Vagina (tissue), 2 donors: ENCODE data around the gene KRT38.

ENCODE experiments used
- CTCF ChIP-seq, 3 experiments: fragments of 450-650 bp in 2 of 3; fragments of 200-600 bp in 1 of 3; sonication (generic) in 1 of 3; IDR thresholded peaks; one replicate each; pipeline ENCODE4 v1.5.1; 2017 to 2019; ENCODE audit warnings: antibody characterized with exemption in 3 of 3, mild to moderate bottlenecking in 2 of 3, moderate library complexity in 2 of 3
- POLR2AphosphoS5 ChIP-seq, 2 donors: sonication (generic); formaldehyde crosslinking; IDR thresholded peaks; one replicate each; pipeline ENCODE4 v1.9.0; 2017; ENCODE audit warnings: antibody characterized with exemption in 2 of 2, mild to moderate bottlenecking in 2 of 2, low read depth in 1 of 2; ENCODE audit not compliant: insufficient read depth in 1 of 2

DNA sequence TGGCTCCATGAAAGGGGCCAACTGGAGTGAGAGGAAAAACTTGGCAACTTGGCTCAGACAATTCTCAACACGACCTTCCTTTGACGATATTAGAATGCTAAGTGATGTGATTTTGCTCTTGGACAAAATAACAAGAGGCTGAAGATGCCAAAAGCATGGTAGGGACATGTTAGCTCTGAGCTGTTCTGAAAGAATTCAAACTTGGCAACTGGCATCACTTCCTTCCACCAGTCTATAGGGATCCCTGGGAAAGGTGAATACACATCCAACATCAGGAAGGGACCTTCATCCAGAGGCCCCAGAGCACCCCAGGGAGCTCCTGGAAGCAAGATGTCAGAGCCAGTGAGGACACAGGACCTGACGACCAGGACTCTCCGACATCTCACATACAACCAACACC is 20.6 kb downstream of the KRT38 start:
- no peak for TF ChIP-seq CTCF (IDR thresholded peaks at IDR 0.05)
- no peak for TF ChIP-seq POLR2AphosphoS5 (IDR thresholded peaks at IDR 0.05; ENCODE audit: insufficient read depth in 1 of 2, low read depth in 1 of 2)
